Measurements from ENCODE around the gene SPATA3.
"Not testable (repeated sequence)": the region's sequence is repeated elsewhere in the genome, so short reads cannot be mapped to it uniquely, and the experiment has no call there.

SPATA3 gene

DNA sequence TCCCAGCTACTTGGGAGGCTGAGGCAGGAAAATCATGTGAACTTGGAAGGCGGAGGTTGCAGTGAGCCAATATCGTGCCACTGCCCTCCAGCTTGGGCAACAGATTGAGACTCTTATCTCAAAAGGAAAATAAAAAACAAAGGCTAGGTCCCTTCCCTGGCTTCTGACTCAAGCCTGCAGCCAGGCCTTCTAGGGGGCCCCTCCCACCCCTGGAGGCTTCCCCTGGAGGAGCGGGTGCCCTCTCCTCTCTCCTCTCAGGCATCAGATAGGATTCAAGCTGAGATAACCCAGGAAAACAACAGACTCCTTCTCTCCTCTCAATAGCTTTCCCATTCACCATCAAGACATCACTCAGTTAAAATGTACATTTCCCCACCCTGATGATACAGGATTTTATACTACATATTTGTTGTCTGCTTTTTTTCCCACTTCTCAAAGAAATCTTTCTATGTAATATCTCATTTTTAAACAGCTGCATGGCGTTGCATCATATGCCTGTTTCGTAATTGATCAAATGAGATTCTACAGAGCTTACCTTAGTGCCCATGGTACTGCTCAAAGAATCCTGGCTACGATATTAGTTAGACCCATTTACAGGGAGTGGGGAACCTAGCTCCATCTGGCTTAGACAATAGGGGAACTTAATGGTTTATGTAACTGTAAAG lies 20.8 kb downstream of the SPATA3 start:
- Histone ChIP-seq H3K4me2 (ENCODE audit: low read depth, low read length) (no peak overlapping the region), H4K20me1 (ENCODE audit: insufficient read depth, low read length) (no peaks in the 10 kb centered on the region), H3K9me3 (replicated peaks; ENCODE audit: insufficient read depth, low read length) (no peaks in the 10 kb centered on the region), H3F3A (ENCODE audit: insufficient read depth, low read length) (no peaks in the 10 kb centered on the region), H3K9me2 (replicated peaks; ENCODE audit: insufficient read depth, low read length) (no peaks in the 10 kb centered on the region), H3K4me3 (ENCODE audit: low read length) (no peak overlapping the region), H2AFZ (ENCODE audit: low read length) (no peak overlapping the region), H3K79me2 (ENCODE audit: low read length) (no peaks in the 10 kb centered on the region), H3K4me1 (ENCODE audit: low read length) (no peaks in the 10 kb centered on the region), H3K27ac (ENCODE audit: low read length) (no peak overlapping the region), H3K9ac (ENCODE audit: low read length) (no peak overlapping the region), H3K27me3 (replicated peaks; ENCODE audit: insufficient read depth, low read length) (no peaks in the 10 kb centered on the region), H3K36me3 (replicated peaks; ENCODE audit: insufficient read depth, low read length) (no peaks in the 10 kb centered on the region)
- no peak for TF ChIP-seq EZH2 (optimal IDR thresholded peaks at IDR 0.05; ENCODE audit: low read depth, low read length)
- no peak for TF ChIP-seq EZH2phosphoT487 (IDR thresholded peaks at IDR 0.05; ENCODE audit: low read length)
- TF ChIP-seq, protein P1, sequence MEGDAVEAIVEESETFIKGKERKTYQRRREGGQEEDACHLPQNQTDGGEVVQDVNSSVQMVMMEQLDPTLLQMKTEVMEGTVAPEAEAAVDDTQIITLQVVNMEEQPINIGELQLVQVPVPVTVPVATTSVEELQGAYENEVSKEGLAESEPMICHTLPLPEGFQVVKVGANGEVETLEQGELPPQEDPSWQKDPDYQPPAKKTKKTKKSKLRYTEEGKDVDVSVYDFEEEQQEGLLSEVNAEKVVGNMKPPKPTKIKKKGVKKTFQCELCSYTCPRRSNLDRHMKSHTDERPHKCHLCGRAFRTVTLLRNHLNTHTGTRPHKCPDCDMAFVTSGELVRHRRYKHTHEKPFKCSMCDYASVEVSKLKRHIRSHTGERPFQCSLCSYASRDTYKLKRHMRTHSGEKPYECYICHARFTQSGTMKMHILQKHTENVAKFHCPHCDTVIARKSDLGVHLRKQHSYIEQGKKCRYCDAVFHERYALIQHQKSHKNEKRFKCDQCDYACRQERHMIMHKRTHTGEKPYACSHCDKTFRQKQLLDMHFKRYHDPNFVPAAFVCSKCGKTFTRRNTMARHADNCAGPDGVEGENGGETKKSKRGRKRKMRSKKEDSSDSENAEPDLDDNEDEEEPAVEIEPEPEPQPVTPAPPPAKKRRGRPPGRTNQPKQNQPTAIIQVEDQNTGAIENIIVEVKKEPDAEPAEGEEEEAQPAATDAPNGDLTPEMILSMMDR (IDR thresholded peaks at IDR 0.05; ENCODE audit: low read length): no peak
- DNase-seq: no peak

DNA sequence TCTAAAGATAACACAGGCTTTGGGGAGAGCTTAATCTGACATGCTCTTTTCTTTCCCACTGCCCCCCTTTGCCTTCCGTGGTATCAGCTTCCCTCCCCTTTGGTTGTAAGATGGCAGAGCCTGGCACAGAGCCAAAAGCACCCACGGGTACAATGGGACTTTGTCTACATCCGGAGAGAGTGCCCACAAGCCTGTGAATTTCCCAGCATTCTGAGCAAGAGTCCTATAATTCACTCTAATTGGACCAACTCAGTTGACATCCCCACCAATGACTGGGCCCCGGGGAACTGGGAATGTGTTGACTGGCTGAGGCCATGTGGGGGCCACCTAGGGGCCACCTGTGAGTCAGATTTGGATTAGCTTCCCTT lies 21.3 kb downstream of the SPATA3 start:
- Histone ChIP-seq H2AFZ (ENCODE audit: low read length) (no peak overlapping the region), H3K9me3 (replicated peaks; ENCODE audit: insufficient read depth, low read length) (no peaks in the 10 kb centered on the region), H3K79me2 (ENCODE audit: low read length) (no peaks in the 10 kb centered on the region), H3K27ac (ENCODE audit: low read length) (no peak overlapping the region), H3K9me2 (replicated peaks; ENCODE audit: insufficient read depth, low read length) (no peaks in the 10 kb centered on the region), H3K4me1 (ENCODE audit: low read length) (no peaks in the 10 kb centered on the region), H4K20me1 (ENCODE audit: insufficient read depth, low read length) (no peaks in the 10 kb centered on the region), H3K27me3 (replicated peaks; ENCODE audit: insufficient read depth, low read length) (no peaks in the 10 kb centered on the region), H3F3A (ENCODE audit: insufficient read depth, low read length) (no peaks in the 10 kb centered on the region), H3K4me3 (ENCODE audit: low read length) (no peak overlapping the region), H3K36me3 (replicated peaks; ENCODE audit: insufficient read depth, low read length) (no peaks in the 10 kb centered on the region), H3K4me2 (ENCODE audit: low read depth, low read length) (no peak overlapping the region), H3K9ac (ENCODE audit: low read length) (no peak overlapping the region)
- TF ChIP-seq EZH2 (optimal IDR thresholded peaks at IDR 0.05; ENCODE audit: low read depth, low read length): no peak
- TF ChIP-seq EZH2phosphoT487 (IDR thresholded peaks at IDR 0.05; ENCODE audit: low read length): no peak
- TF ChIP-seq, protein P1 (IDR thresholded peaks at IDR 0.05; ENCODE audit: low read length): no peak
- no peak for DNase-seq

DNA sequence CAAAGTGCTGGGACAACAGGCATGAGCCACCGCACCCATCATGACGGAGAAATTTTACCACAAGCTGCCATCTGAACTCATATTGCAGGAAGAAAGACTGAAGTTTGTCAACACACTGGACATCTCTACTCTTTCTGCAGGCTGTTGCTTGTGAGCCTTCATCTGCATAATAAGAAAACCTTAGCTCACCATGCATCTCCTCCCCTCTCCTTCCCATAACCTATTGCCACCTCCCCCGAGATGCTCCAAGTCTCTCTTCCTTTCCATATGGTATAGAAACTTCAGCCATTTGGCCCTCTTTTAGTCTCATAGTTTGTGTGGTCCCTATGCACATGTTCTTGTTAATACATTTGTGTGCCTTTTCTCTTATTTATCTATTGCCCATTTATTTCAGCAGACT lies 22.3 kb downstream of the SPATA3 start:
- no peaks in the 10 kb centered on the region for H3K27me3 ChIP-seq (replicated peaks; ENCODE audit: insufficient read depth, low read length)
- H3K4me1 ChIP-seq (ENCODE audit: low read length): no peaks in the 10 kb centered on the region
- no peak for DNase-seq
- no peaks in the 10 kb centered on the region for H4K20me1 ChIP-seq (ENCODE audit: insufficient read depth, low read length)
- H3K9me3 ChIP-seq (replicated peaks; ENCODE audit: insufficient read depth, low read length): no peaks in the 10 kb centered on the region
- no peak overlapping the region for H2AFZ ChIP-seq (ENCODE audit: low read length)
- H3K79me2 ChIP-seq (ENCODE audit: low read length): no peaks in the 10 kb centered on the region
- H3F3A ChIP-seq (ENCODE audit: insufficient read depth, low read length): no peaks in the 10 kb centered on the region
- TF ChIP-seq EZH2phosphoT487 (IDR thresholded peaks at IDR 0.05; ENCODE audit: low read length): no peak
- TF ChIP-seq EZH2 (optimal IDR thresholded peaks at IDR 0.05; ENCODE audit: low read depth, low read length): no peak
- TF ChIP-seq, protein P1 (IDR thresholded peaks at IDR 0.05; ENCODE audit: low read length): no peak
- H3K4me2 ChIP-seq (ENCODE audit: low read depth, low read length): no peak overlapping the region
- no peaks in the 10 kb centered on the region for H3K9me2 ChIP-seq (replicated peaks; ENCODE audit: insufficient read depth, low read length)
- no peak overlapping the region for H3K9ac ChIP-seq (ENCODE audit: low read length)
- no peaks in the 10 kb centered on the region for H3K36me3 ChIP-seq (replicated peaks; ENCODE audit: insufficient read depth, low read length)
- no peak overlapping the region for H3K27ac ChIP-seq (ENCODE audit: low read length)
- H3K4me3 ChIP-seq (ENCODE audit: low read length): no peak overlapping the region

DNA sequence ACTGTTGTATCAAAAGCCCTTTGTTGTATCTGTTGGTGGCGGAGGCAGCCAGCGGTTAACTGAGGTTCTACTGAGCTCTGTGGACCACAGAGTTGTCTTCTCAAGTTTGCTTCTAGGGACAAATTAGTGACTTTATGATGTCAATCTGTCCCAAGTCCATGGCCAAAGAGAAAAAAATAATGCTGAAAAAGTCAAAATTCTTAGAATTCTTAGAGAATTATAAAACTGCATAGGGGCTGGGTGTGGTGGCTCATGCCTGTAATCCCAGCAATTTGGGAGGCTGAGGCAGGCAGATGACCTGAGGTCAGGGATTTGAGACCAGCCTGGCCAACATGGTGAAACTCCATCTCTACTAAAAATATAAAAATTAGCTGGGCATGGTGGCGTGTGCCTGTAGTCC lies 29.1 kb downstream of the SPATA3 start:
- not testable (repeated sequence) for H3K4me3 ChIP-seq (ENCODE audit: low read length); H3K4me2 ChIP-seq (ENCODE audit: low read depth, low read length); H3F3A ChIP-seq (ENCODE audit: insufficient read depth, low read length); H3K36me3 ChIP-seq (replicated peaks; ENCODE audit: insufficient read depth, low read length); H3K4me1 ChIP-seq (ENCODE audit: low read length); DNase-seq; H2AFZ ChIP-seq (ENCODE audit: low read length); H3K9me3 ChIP-seq (replicated peaks; ENCODE audit: insufficient read depth, low read length); H3K9me2 ChIP-seq (replicated peaks; ENCODE audit: insufficient read depth, low read length); H3K27ac ChIP-seq (ENCODE audit: low read length); H3K79me2 ChIP-seq (ENCODE audit: low read length); H3K27me3 ChIP-seq (replicated peaks; ENCODE audit: insufficient read depth, low read length); H4K20me1 ChIP-seq (ENCODE audit: insufficient read depth, low read length); H3K9ac ChIP-seq (ENCODE audit: low read length)
